GM19035 (cell line): ENCODE results near the gene GLIS1.

Source experiments
- ATAC-seq: cut with Tn5 transposase; IDR thresholded peaks from one replicate; pipeline ENCODE4 v1.9.1; 2021; ENCODE audit not compliant: unreplicated experiment

GLIS1 gene

DNA sequence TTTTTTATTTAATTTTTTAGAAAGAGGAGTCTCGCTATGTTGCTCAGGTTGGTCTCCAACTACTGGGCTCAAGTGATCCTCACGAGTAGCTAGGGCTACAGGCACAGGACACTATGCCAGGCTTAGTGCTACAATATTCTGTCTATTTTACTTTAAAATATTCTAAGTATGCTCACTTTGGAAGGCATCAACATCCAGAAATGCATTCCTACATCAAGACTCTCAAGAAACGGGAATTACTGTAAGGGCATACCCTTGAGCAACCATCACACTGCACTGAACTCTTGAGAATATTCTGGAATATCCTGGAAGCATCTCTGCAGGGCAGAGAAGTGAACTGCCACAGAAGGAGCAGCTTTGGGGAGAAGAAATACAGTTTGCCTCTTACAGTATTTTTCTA lies 280.3 kb downstream of the GLIS1 start:
- no peak for ATAC-seq
